NCI-H128 (cell line): ENCODE measurements around the gene PREX1.
"Not testable (repeated sequence)": the region's sequence is repeated elsewhere in the genome, so short reads cannot be mapped to it uniquely, and the experiment has no call there.

ENCODE experiments used
- DNase-seq: peaks from one replicate; lab custom pipeline; 2025; ENCODE audit not compliant: unreplicated experiment; lab: John Stamatoyannopoulos, UW

The PREX1 gene

GRCh38 chr20:48826883-48827771 lies 672 bp downstream of the PREX1 start:
- DNase-seq, result no peak

DNA sequence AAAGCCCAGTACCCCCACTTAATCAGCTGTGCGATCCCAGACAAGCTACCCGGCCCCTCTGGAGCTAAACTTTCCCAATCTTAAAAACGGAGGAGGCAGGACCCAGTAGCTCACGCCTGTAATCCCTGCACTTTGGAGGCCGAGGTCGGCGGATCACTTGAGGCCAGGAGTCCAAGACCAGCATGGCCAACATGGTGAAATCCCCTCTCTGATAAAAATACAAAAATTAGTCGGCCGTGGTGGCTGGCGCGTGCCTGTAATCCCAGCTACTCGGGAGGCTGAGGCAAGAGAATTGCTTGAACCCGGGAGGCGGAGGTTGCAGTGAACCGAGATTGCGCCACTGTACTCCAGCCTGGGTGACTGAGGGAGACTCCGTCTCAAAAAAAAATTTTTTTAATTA lies 1.3 kb downstream of the PREX1 start:
- DNase-seq, result not testable (repeated sequence)

DNA sequence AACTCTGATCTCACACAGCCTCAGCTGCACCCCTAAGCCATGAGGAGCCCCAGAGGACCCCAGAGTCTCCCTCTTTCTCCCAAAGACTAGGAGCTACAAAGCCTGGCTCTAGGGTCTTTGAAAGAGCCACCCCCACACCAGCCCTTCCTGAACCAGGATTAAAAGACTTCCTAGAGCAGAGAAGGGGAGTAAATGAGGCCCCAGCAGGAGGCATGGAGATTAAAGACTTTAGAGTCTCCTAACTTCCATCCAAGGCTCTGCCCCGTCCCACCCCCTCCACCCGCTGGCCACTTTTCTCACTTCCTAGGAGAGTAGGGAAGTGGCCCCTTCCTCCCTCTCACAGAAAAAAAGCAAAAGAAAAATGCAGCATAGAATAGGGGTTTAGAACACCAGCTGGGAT lies 1.7 kb downstream of the PREX1 start:
- DNase-seq, result no peak

DNA sequence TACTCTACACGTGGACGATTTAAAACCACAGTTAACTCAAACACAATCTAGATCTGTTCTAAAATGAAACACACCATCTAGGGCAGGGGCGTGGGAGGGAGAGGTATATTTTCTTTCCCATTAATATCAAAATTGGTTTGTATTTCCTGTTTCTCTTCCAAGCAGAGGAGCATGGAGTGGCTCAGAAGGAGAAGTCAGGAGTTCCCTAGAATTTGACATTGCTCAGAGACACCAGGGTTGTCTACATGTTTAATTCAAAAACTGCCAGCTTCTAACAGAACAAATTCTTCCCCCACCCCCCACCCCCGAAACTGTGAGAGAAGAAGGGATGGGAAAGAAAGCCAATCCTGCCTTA lies 2.3 kb downstream of the PREX1 start:
- no peak for DNase-seq

DNA sequence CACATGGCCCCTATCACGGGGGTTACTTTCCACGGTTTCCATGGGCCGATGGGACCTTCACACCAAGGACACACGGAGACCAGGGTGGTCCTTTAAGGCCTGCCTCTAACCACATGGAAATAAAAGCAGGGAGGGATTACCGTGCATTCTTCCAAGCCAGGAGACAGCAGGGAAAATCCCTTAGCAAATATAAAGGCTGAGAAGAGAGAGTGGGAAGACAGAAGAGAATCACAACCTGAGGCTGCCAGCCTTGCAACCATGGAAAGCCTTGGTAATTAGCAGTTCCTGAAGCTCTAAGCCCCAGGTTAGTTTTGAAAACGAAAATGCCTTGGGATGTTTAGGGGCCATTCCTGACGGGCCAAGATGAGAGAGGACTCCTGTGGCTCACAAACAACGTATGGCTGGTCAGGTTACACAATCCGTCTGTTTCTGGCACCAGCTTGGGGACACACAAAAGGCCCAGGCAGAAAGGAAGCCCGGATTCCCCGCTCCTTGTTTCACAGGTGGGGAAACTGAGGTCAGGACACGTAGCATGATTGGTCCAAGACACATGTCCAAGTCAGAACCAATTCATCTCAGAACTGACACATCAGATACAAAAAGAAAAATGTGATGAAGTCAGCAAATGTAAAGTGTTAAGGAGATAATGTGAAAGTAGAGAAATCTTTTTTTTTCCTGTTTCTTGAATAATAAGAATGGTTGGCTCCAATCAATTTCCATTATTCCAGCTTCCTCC lies 2.8 kb downstream of the PREX1 start:
- DNase-seq, result no peak

DNA sequence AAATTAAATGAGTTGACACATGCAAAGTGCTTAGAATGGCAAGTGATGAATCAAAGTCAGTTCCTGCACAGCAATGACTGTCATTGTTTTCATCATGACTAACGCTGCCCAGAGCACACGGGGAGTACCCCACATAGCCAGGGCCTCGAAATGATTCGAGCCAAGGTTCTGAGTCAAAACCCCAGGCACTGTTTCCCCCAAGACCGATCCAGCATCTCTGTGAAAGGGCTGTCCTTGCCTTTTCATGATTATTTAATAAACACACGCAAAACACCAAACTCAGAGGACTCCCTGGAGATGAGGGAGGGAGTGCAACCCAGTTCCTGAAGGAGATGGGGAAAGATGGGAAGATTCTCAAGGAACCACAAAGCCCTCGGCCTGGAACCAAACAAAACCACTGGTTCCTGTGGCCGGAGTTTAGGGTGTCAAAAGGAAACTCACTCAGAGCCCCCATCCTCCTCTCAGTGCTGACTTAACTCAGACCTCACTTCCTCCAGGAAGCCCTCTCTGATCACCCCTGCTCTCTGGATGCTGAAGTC lies 3.8 kb downstream of the PREX1 start:
- DNase-seq, result no peak

GRCh38 chr20:48823476-48823875 lies 4.3 kb downstream of the PREX1 start:
- DNase-seq, result no peak

DNA sequence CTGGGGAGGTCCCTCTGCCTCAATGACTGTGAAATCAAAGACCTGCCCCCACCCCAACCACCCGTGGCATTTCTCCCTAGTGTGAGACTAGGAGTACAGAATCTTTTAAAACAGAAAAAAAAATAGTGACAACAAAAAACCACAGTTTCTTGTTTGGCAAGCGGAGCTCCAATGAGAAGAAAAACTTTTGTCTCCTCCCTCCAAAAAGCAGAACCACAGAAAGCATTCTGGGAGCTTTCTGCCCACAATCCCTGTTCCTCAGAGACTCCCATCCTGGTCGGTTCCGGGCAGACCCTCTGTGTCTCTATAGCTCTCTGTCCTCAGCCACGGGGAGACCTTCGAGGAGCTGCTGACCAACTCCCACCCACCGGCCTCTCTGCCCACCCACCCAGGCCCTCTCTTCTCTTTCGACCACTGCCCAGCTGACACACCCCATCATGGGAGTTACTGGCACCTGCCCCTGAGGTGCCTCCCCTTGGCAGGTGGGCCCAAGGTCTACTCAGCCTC lies 4.9 kb downstream of the PREX1 start:
- no peak for DNase-seq

GRCh38 chr20:48822178-48822577 lies 5.6 kb downstream of the PREX1 start:
- no peak for DNase-seq

DNA sequence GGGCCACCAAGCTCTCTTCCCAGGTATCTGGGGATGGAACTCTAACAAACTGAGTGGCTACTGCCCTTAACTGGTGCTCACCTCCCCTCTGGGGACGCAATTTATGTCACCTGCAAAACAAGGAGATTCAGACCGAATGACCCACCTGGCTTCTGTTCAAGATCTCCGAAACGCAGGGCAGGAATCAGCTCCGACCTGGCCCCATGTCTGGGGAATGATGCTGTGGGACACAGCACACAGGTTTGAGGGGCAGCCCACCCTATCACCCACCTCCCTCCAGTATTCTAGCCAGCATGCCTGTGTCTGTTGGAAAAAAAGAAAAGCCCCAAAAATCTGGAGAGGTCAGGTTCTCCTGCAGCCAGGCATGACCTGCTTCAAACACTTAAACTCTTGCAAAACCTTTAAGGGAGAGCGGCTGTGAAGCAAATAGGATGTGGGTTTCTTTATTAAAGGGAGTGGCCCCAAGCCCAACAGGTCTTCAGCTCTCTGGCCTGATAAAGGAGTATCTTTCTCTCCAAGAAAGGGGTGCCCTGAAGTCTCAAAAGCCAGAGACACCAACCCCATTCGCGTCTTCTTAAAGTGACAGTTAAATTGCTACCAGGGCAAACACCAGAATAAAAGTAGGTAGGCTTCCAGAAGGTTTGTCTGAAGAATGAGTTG lies 6.4 kb downstream of the PREX1 start:
- no peak for DNase-seq

DNA sequence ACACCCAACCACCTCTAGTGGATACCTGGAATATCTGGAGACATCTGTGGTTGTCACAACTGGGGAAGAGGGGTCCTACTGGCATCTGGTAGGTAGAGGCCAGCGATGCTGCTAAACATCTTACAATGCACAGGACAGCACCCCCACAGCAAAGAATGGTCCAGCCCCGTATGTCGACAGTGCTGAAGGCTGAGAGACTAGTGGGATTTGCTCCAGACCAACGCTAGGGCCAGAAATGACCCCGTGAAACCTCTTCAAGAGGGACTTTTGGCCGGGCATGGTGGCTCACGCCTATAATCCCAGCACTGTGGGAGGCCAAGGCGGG lies 7.2 kb downstream of the PREX1 start:
- no peak for DNase-seq

GRCh38 chr20:48819821-48820648 lies 7.8 kb downstream of the PREX1 start:
- DNase-seq, result no peak

GRCh38 chr20:48819089-48819488 lies 8.7 kb downstream of the PREX1 start:
- DNase-seq, result no peak

DNA sequence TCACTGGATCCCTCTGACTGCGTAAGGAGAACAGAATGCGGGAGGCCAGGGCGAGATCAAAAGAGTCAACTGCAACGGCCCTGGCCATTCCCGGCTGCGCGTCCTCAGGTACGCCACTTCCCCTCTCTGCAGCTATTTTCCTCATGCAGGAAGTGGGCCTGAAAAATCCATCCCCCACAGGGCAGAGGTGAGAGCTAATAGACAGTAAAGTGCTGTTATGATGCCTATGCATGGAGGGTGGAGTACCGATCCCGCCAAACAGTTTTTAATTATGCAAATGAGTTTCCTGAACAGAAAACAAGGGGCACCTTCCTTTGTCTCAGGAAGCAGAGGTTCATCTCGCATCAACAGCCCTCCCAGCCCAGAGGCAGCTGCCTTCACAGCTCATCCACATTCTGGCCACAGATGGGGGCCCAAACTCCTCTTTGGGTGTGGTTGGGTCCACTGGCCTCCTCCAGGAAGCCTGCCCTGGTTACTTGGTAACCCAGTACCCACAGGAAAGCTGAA lies 9.3 kb downstream of the PREX1 start:
- no peak for DNase-seq

- DNase-seq, result no peak
These were observed 9.8 kb downstream of the PREX1 start for GRCh38 chr20:48818031-48818370.

DNA sequence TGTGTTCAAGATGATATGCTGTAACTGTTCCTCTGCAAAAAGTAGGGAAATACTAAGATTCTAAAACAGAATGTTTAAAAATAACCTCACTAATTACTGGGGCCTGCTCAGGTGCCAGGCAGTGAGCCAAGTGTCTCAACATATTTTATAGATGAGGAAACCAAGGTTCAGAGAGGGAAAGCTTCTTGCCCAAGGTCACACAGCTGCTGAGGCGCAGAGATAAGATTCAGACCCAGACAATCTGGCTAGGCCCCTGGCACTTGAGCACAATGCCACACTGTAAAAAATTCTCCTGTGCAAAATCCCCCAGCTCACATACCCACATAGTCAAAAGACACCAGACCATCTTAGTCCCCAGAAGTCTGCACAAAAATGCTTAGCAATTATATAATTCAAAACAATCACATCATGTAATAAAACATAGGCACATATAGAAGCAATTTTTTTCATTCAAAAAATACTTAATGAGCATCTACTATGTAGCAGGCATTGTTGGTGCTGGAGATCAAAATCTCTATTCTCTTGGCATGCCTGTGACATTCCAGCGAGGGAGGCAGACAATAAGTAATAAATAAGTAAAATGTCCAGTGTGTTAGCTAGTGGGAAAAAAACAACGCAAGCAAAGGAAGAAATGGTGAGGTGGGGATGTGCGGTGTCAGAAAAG lies 10.3 kb downstream of the PREX1 start:
- DNase-seq, result no peak

DNA sequence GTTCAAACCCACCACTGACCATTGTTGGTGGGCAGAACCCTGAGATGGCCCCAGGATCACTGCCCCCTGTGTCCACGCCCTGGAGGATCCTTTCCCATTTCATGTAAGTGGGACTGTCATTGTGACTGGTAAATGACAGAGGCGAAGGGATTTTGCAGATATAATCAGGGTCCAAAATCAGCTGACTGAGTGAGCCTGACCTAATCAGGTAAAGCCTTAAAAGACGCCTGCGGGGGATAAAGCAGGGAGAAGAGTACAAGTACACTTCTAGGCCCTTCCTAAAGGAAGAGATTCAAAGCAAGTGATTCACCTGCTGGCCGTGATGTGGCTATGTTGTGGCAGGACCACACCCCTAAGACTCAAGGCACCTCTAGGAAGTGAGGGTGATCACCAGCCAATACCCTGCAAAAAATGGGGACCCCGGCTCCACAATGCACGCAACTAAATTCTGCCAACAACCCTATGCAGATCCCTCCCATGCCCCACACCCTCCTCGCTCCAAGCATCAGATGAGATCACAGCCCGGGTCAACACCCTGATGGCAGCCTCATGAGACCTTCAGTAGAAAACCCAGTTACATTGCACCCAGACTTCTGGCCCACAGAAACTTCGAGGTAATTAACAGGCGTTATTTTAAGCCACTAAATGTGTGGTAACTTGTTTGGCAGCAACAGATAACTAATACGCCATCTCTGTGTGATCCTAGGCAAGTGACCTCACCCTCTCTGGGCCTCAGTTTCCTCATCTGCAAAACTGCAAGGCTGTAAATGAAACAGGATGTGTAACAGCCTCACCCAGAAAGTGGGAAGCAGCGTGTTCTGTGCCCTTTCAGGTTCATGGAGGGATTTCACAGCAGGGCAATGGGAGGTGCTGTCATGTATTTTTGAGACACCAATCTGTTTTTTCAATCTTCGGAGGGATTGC lies 11.3 kb downstream of the PREX1 start:
- DNase-seq, result no peak

DNA sequence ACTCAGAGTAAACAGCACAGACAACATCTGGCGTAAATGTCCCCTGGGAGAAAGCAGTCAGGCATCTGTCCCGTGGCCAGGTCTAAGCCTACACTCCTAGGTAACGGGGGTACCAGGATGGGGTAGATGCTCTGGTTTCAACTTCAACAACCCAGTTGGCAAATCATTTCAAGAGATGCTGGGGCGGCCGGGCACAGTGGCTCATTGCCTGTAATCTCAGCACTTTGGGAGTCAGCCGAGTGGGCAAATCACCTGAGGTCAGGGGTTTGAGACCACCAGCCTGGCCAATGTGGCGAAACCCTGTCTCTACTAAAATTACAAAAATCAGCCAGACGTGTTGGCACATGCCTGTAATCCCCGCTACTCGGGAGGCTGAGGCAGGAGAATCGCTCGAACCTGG lies 12.3 kb downstream of the PREX1 start:
- DNase-seq, result no peak

- no peak for DNase-seq
These were observed 13.2 kb downstream of the PREX1 start for GRCh38 chr20:48814633-48815032.
